Omental fat pad (tissue), 4 donors: Measurements from ENCODE around the gene NOX5. TPM values are rescaled to one million over a fixed set of nuclear protein-coding genes. Genes with fewer than 3 reads are reported as not detected.
A peak's percentile ranks its signal among the peaks of the same experiment; 100 is the strongest.

Source experiments
- ATAC-seq: fragments of 150-250 bp; one replicate; pipeline ENCODE4 v1.9.1; 2016; ENCODE audit warnings: mild to moderate bottlenecking, moderate library complexity; ENCODE audit not compliant: low FRiP score
- DNase-seq: peaks from one replicate; pipeline ENCODE4 v3.0.0-alpha.2; 2019; ENCODE audit warnings: low spot score
- total RNA-seq, 4 donors: library from RNA; depleted of rRNA; stranded (reverse); fragments of >200 nt; gene quantifications; one replicate each; pipeline ENCODE4 v1.1.0, GENCODE V29; 2016
- TF ChIP-seq, protein P1 (sequence below), 3 donors: fragments of 450-650 bp; IDR thresholded peaks; one replicate each; pipeline ENCODE4 v1.5.1; 2016 to 2017; ENCODE audit warnings: antibody characterized with exemption in 3 of 3, mild to moderate bottlenecking in 3 of 3, moderate library complexity in 2 of 3

NOX5 gene
- total RNA-seq, 4 donors from 2014 or later = 0.28 to 0.56 (median 0.42) TPM

DNA sequence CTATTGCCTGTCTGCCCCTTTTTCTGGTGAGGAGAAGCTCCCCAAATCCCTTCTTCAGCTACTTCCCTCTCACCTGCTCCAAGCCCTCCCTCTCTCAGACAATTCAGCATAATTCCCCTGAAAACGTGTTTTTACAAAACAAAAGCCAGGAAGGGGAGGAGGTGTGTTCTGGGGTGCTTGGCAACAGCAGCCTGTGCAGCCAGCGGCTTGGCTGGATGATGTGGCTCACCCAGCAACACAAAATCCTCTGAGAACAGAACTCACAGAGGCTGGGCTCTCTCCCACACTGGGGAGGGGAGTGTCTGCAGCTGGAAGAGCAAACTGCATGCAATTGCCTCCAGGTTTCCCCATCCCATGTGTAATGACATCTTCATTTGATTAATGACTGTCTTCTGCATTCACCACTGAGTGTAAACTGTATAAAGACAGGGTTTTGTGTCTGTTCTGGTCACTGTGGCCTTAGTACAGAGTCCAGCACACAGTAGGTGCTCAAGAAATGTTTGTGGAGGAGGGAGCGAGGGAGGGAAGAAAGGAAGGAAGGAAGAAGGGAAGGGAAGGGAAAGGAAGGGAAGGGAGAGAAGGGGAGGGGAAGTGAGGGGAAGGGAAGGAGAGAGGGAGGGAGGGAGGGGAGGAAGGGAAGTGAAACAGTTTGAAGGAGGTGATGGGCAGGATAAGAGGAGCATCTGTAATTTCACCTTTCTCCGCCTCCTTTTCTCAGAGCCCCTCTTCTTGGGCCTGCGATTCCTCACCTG, 75.9 kb downstream of the NOX5 start:
- no peak for ATAC-seq
- no peak for DNase-seq
- TF ChIP-seq, protein P1, sequence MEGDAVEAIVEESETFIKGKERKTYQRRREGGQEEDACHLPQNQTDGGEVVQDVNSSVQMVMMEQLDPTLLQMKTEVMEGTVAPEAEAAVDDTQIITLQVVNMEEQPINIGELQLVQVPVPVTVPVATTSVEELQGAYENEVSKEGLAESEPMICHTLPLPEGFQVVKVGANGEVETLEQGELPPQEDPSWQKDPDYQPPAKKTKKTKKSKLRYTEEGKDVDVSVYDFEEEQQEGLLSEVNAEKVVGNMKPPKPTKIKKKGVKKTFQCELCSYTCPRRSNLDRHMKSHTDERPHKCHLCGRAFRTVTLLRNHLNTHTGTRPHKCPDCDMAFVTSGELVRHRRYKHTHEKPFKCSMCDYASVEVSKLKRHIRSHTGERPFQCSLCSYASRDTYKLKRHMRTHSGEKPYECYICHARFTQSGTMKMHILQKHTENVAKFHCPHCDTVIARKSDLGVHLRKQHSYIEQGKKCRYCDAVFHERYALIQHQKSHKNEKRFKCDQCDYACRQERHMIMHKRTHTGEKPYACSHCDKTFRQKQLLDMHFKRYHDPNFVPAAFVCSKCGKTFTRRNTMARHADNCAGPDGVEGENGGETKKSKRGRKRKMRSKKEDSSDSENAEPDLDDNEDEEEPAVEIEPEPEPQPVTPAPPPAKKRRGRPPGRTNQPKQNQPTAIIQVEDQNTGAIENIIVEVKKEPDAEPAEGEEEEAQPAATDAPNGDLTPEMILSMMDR (IDR thresholded peaks at IDR 0.05) = no peak

DNA sequence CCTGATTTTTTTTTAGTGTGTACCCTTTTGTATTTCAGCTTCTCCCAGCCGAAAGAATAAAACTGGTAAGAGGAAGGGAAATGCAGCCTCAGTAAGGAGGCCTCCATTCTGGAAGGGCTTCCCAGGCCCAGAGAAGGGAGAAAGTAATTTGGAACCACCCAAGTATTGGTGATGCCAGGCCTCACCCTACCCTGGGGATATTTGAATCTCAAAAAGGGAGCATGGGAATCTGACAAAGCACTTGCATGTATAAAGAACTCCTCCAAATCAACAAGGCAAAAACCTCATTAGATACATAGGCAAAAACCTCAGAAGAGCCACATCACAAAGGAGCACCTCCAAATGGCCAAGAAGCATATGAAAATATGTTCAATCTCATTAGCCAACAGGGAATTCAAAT, 77.2 kb downstream of the NOX5 start:
- TF ChIP-seq, protein P1 (IDR thresholded peaks at IDR 0.05) = no peak
- DNase-seq = no peak
- ATAC-seq = no peak

DNA sequence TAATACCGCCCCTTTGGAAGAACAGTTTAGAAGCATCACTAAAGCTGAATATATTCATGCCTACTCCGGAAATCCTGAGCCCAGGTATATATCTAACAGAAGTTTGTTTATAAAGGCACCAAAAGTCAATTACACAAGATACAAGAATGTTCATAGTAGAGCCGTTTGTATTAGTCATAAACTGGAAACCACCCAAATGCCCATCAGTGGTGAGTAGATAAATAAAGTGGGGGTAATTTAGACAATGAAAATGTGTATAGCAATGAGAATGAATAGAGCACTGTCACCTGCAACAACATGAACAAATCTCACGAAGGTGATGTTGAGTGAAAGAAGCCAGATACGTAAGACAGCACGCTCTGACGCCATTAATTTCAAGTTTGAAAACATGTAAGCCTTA, 77.7 kb downstream of the NOX5 start:
- ATAC-seq (peak; percentile 71), DNase-seq (no peak)
- TF ChIP-seq, protein P1 (IDR thresholded peaks at IDR 0.05) = no peak

DNA sequence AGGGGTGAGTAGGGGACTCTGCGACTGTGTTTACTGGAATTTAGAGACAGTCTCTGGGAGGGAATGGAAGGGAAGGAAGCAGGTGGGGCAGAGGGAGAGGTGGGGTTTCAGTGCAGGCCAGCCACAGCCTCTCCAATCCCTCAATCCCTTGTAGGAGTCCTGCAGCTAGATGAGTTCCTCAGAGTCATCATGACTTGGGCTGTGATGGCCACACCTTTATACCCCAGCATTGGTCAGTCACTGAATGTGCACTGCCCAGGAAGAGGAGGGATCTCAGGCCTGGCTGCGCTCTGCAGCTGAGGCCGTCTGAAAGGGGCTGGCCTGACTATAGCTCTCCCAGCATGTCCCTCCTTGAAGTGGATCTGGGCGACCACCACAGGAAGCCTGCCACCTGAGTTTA, 78.6 kb downstream of the NOX5 start:
- DNase-seq (no peak), ATAC-seq (no peak)
- TF ChIP-seq, protein P1 (IDR thresholded peaks at IDR 0.05) = no peak

GRCh38 chr15:69093614-69094013, 79.1 kb downstream of the NOX5 start:
- TF ChIP-seq, protein P1 (IDR thresholded peaks at IDR 0.05) = no peak
- ATAC-seq = no peak
- DNase-seq = no peak

DNA sequence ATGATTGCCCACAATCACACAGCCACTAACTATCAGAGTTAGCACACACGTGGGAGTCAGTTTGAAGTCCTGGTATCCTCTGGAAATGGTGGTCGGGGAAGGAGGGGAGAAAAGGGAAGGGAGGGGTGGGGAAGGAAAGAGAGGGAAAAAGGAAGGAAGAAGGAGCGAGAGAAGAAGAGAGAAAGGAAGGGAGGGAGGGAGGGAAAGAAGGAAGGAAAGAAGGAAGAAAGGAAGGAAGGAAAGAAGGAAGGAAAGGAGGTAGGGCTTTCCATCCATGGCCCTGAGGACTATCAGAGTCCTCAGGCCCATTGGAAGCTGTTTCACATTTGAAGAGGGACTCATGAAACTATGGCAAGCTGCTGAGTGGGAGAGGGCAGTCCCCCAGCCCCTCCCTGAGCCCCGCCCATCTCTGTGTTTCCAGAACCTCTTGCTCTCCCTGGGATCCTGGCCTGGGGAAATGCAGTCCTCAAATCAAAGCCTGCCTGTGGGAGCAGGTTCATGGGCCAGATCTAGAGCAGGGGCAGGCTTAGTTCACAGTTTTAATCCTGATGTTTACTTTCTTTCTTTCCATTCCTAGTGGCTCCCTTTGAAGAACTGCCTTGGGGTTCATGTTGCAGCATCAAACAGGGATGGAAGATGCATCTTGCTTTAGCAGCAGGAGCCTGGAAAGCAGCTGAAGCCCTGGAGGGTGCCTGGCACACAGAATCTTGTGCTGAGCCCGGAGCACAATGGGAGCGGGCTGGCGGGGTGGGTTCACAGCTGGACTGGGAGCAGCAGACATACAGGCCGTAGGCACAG, 79.8 kb downstream of the NOX5 start:
- ATAC-seq (no peak), DNase-seq (no peak)
- TF ChIP-seq, protein P1 (IDR thresholded peaks at IDR 0.05) = no peak
